ENCODE measurements around the gene ANKS3.

The ANKS3 gene

GRCh38 chr16:4724661-4725270 lies 9.3 kb downstream of the ANKS3 start:
- DNase-seq, result no peak

- DNase-seq, result no peak
Measured at GRCh38 chr16:4723071-4723767, 10.9 kb downstream of the ANKS3 start.

GRCh38 chr16:4718466-4718865 lies 15.6 kb downstream of the ANKS3 start:
- no peak for DNase-seq

- DNase-seq, result no peak
Measured at GRCh38 chr16:4714996-4715395, 19.1 kb downstream of the ANKS3 start.

- no peak for DNase-seq
Measured at GRCh38 chr16:4713663-4714501, 20.2 kb downstream of the ANKS3 start.

GRCh38 chr16:4709481-4709880 lies 24.6 kb downstream of the ANKS3 start:
- DNase-seq, result no peak

GRCh38 chr16:4706871-4707270 lies 27.2 kb downstream of the ANKS3 start:
- DNase-seq, result no peak

- DNase-seq, result no peak
Measured at GRCh38 chr16:4704913-4705312, 29.2 kb downstream of the ANKS3 start.

GRCh38 chr16:4704491-4704890 lies 29.6 kb downstream of the ANKS3 start:
- DNase-seq, result no peak

- DNase-seq, result no peak
Measured at GRCh38 chr16:4703906-4704305, 30.2 kb downstream of the ANKS3 start.

- DNase-seq, result no peak
Measured at GRCh38 chr16:4702466-4702808, 31.6 kb downstream of the ANKS3 start.

- DNase-seq, result no peak
Measured at GRCh38 chr16:4701791-4702465, 32.1 kb downstream of the ANKS3 start.

GRCh38 chr16:4700997-4701743 lies 32.9 kb downstream of the ANKS3 start:
- no peak for DNase-seq

GRCh38 chr16:4700380-4700996 lies 33.6 kb downstream of the ANKS3 start:
- no peak for DNase-seq

- no peak for DNase-seq
Measured at GRCh38 chr16:4699046-4699556, 35.0 kb downstream of the ANKS3 start.

GRCh38 chr16:4698321-4699045 lies 35.6 kb downstream of the ANKS3 start:
- DNase-seq, result no peak

- no peak for DNase-seq
Measured at GRCh38 chr16:4697848-4698291, 36.2 kb downstream of the ANKS3 start.

GRCh38 chr16:4696905-4697847 lies 36.9 kb downstream of the ANKS3 start:
- DNase-seq, result no peak

GRCh38 chr16:4696172-4696904 lies 37.7 kb downstream of the ANKS3 start:
- no peak for DNase-seq
